ENCODE results near the gene CAPN12. TPM values are rescaled to one million over a fixed set of nuclear protein-coding genes. Genes with fewer than 3 reads are reported as not detected.

CAPN12 gene
- total and polyA plus RNA-seq, 2 experiments from 2014 or later = 19.1 to 20.5 TPM

DNA sequence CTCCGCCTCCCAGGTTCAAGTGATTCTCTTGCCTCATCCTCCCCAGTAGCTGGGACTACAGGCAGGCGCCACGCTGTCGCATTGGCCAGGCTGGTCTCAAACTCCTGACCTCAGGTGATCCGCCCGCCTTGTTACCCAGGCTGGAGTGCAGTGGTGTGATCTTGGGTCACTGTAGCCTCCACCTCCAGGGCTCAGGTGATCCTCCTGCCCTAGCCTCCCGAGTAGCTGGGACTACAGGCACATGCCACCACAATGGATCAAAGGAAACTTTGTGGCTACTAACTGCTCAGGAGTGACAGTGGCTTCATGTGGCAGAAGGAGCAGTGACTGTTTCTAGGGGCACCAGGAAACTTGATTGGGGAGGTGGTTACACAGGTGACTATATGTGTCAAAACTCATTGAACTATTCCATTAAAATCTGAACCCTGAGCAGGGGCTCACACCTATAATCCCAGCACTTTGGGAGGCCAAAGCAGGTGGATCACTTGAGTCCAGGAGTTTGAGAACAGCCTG is 41.0 kb upstream of the CAPN12 start:
- Histone ChIP-seq H3K27ac (ENCODE audit: low read depth) (no peak overlapping the region), H4K20me1 (replicated peaks; ENCODE audit: insufficient read depth) (no peaks in the 10 kb centered on the region), H3K4me1 (ENCODE audit: insufficient read depth) (no peaks in the 10 kb centered on the region), H3K4me3 (no peak overlapping the region), H3K4me2 (no peak overlapping the region), H3F3A (replicated peaks; ENCODE audit: low read depth) (no peaks in the 10 kb centered on the region), H3K27me3 (ENCODE audit: insufficient read depth) (0 out of 2 replicates have a peak, but pooled peaks cover 2% of the 10 kb centered on the region), H3K9me2 (ENCODE audit: insufficient read depth) (no peaks in the 10 kb centered on the region), H3K79me2 (replicated peaks; ENCODE audit: insufficient read depth) (no peaks in the 10 kb centered on the region), H3K36me3 (ENCODE audit: insufficient read depth) (no peaks in the 10 kb centered on the region), H2AFZ (no peak overlapping the region)
- no peak for DNase-seq (ENCODE audit: low spot score)
- no peak overlapping the region for H3K4me3 Mint-ChIP-seq
- H3K36me3 Mint-ChIP-seq (ENCODE audit: low read depth) = no peaks in the 10 kb centered on the region
- H3K4me1 Mint-ChIP-seq = no peaks in the 10 kb centered on the region; the same call in 2 of the 3 replicates
- H3K9me3 Mint-ChIP-seq = no peaks in the 10 kb centered on the region; the same call in 2 of the 3 replicates
- H3K27ac Mint-ChIP-seq = no peak overlapping the region
- ATAC-seq = no peak
- TF ChIP-seq POLR2AphosphoS5 (IDR thresholded peaks at IDR 0.05; ENCODE audit: low read depth) = no peak
- TF ChIP-seq EZH2phosphoT487 (IDR thresholded peaks at IDR 0.05; ENCODE audit: unreplicated experiment) = no peak
- TF ChIP-seq ZNF114 (CRISPR knock-in tag; IDR thresholded peaks at IDR 0.05) = no peak
- no peak for TF ChIP-seq JUNB (IDR thresholded peaks at IDR 0.05; ENCODE audit: unreplicated experiment)
- no peak for TF ChIP-seq NANOG (IDR thresholded peaks at IDR 0.05; ENCODE audit: borderline replicate concordance)
- TF ChIP-seq, protein P1, sequence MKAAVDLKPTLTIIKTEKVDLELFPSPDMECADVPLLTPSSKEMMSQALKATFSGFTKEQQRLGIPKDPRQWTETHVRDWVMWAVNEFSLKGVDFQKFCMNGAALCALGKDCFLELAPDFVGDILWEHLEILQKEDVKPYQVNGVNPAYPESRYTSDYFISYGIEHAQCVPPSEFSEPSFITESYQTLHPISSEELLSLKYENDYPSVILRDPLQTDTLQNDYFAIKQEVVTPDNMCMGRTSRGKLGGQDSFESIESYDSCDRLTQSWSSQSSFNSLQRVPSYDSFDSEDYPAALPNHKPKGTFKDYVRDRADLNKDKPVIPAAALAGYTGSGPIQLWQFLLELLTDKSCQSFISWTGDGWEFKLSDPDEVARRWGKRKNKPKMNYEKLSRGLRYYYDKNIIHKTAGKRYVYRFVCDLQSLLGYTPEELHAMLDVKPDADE (IDR thresholded peaks at IDR 0.05) = no peak
- TF ChIP-seq, protein P2, sequence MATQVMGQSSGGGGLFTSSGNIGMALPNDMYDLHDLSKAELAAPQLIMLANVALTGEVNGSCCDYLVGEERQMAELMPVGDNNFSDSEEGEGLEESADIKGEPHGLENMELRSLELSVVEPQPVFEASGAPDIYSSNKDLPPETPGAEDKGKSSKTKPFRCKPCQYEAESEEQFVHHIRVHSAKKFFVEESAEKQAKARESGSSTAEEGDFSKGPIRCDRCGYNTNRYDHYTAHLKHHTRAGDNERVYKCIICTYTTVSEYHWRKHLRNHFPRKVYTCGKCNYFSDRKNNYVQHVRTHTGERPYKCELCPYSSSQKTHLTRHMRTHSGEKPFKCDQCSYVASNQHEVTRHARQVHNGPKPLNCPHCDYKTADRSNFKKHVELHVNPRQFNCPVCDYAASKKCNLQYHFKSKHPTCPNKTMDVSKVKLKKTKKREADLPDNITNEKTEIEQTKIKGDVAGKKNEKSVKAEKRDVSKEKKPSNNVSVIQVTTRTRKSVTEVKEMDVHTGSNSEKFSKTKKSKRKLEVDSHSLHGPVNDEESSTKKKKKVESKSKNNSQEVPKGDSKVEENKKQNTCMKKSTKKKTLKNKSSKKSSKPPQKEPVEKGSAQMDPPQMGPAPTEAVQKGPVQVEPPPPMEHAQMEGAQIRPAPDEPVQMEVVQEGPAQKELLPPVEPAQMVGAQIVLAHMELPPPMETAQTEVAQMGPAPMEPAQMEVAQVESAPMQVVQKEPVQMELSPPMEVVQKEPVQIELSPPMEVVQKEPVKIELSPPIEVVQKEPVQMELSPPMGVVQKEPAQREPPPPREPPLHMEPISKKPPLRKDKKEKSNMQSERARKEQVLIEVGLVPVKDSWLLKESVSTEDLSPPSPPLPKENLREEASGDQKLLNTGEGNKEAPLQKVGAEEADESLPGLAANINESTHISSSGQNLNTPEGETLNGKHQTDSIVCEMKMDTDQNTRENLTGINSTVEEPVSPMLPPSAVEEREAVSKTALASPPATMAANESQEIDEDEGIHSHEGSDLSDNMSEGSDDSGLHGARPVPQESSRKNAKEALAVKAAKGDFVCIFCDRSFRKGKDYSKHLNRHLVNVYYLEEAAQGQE (IDR thresholded peaks at IDR 0.05; ENCODE audit: unreplicated experiment) = no peak
- TF ChIP-seq, protein P3, sequence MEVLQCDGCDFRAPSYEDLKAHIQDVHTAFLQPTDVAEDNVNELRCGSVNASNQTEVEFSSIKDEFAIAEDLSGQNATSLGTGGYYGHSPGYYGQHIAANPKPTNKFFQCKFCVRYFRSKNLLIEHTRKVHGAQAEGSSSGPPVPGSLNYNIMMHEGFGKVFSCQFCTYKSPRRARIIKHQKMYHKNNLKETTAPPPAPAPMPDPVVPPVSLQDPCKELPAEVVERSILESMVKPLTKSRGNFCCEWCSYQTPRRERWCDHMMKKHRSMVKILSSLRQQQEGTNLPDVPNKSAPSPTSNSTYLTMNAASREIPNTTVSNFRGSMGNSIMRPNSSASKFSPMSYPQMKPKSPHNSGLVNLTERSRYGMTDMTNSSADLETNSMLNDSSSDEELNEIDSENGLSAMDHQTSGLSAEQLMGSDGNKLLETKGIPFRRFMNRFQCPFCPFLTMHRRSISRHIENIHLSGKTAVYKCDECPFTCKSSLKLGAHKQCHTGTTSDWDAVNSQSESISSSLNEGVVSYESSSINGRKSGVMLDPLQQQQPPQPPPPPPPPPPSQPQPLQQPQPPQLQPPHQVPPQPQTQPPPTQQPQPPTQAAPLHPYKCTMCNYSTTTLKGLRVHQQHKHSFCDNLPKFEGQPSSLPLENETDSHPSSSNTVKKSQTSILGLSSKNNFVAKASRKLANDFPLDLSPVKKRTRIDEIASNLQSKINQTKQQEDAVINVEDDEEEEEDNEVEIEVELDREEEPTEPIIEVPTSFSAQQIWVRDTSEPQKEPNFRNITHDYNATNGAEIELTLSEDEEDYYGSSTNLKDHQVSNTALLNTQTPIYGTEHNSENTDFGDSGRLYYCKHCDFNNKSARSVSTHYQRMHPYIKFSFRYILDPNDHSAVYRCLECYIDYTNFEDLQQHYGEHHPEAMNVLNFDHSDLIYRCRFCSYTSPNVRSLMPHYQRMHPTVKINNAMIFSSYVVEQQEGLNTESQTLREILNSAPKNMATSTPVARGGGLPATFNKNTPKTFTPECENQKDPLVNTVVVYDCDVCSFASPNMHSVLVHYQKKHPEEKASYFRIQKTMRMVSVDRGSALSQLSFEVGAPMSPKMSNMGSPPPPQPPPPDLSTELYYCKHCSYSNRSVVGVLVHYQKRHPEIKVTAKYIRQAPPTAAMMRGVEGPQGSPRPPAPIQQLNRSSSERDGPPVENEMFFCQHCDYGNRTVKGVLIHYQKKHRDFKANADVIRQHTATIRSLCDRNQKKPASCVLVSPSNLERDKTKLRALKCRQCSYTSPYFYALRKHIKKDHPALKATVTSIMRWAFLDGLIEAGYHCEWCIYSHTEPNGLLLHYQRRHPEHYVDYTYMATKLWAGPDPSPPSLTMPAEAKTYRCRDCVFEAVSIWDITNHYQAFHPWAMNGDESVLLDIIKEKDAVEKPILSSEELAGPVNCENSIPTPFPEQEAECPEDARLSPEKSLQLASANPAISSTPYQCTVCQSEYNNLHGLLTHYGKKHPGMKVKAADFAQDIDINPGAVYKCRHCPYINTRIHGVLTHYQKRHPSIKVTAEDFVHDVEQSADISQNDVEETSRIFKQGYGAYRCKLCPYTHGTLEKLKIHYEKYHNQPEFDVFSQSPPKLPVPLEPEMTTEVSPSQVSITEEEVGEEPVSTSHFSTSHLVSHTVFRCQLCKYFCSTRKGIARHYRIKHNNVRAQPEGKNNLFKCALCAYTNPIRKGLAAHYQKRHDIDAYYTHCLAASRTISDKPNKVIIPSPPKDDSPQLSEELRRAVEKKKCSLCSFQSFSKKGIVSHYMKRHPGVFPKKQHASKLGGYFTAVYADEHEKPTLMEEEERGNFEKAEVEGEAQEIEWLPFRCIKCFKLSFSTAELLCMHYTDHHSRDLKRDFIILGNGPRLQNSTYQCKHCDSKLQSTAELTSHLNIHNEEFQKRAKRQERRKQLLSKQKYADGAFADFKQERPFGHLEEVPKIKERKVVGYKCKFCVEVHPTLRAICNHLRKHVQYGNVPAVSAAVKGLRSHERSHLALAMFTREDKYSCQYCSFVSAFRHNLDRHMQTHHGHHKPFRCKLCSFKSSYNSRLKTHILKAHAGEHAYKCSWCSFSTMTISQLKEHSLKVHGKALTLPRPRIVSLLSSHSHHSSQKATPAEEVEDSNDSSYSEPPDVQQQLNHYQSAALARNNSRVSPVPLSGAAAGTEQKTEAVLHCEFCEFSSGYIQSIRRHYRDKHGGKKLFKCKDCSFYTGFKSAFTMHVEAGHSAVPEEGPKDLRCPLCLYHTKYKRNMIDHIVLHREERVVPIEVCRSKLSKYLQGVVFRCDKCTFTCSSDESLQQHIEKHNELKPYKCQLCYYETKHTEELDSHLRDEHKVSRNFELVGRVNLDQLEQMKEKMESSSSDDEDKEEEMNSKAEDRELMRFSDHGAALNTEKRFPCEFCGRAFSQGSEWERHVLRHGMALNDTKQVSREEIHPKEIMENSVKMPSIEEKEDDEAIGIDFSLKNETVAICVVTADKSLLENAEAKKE (CRISPR knock-in tag; IDR thresholded peaks at IDR 0.05) = no peak
- TF ChIP-seq CREB1 (CRISPR knock-in tag; IDR thresholded peaks at IDR 0.05; ENCODE audit: low read depth) = no peak
- TF ChIP-seq STAT1 (IDR thresholded peaks at IDR 0.05; ENCODE audit: unreplicated experiment) = no peak
- TF ChIP-seq EZH2 (IDR thresholded peaks at IDR 0.05; ENCODE audit: low read depth, unreplicated experiment) = no peak
- no peak for TF ChIP-seq ZNF331 (CRISPR knock-in tag; IDR thresholded peaks at IDR 0.05; ENCODE audit: low read depth)
- TF ChIP-seq, protein P4, sequence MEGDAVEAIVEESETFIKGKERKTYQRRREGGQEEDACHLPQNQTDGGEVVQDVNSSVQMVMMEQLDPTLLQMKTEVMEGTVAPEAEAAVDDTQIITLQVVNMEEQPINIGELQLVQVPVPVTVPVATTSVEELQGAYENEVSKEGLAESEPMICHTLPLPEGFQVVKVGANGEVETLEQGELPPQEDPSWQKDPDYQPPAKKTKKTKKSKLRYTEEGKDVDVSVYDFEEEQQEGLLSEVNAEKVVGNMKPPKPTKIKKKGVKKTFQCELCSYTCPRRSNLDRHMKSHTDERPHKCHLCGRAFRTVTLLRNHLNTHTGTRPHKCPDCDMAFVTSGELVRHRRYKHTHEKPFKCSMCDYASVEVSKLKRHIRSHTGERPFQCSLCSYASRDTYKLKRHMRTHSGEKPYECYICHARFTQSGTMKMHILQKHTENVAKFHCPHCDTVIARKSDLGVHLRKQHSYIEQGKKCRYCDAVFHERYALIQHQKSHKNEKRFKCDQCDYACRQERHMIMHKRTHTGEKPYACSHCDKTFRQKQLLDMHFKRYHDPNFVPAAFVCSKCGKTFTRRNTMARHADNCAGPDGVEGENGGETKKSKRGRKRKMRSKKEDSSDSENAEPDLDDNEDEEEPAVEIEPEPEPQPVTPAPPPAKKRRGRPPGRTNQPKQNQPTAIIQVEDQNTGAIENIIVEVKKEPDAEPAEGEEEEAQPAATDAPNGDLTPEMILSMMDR (conservative IDR thresholded peaks at IDR 0.05; ENCODE audit: low read depth in 2 of 2) = no peak
- peaks cover 6% of the 10 kb centered on the region for H3K27me3 Mint-ChIP-seq (ENCODE audit: insufficient read depth, low read depth, poor library complexity)
